CD4-positive, CD25-positive, alpha-beta regulatory T cell (primary cell): ENCODE data around the gene DDX53. TPM values are rescaled to one million over a fixed set of nuclear protein-coding genes. Genes with fewer than 3 reads are reported as not detected.

ENCODE experiments used
- ATAC-seq, 2 donors: fragments of 150-1000 bp; cut with Tn5 transposase; one replicate each; pipeline ENCODE4 v1.10.0; 2021; ENCODE audit warnings: low read depth in 2 of 2, moderate number of reproducible peaks in 2 of 2, moderate library complexity in 1 of 2
- DNase-seq, 3 donors: peaks; one replicate each; pipeline versions ENCODE4 v3.0.0 to v3.0.0-alpha.2; 2012 to 2022; ENCODE audit warnings: mixed read lengths in 1 of 3
- H3K27ac ChIP-seq: one replicate; pipeline ENCODE4 v1.7.0; 2013; ENCODE audit warnings: mild to moderate bottlenecking, low read length; ENCODE audit not compliant: insufficient read depth, poor library complexity, severe bottlenecking
- H3K27me3 ChIP-seq: one replicate; pipeline ENCODE4 v1.7.0; 2013; ENCODE audit warnings: low read length; ENCODE audit not compliant: control insufficient read depth, insufficient read depth
- H3K36me3 ChIP-seq: one replicate; pipeline ENCODE4 v1.7.0; 2013; ENCODE audit warnings: mild to moderate bottlenecking, low read length, moderate library complexity; ENCODE audit not compliant: control insufficient read depth, insufficient read depth
- H3K4me1 ChIP-seq: 2 replicates; pipeline ENCODE4 v1.7.0; 2013; ENCODE audit warnings: mild to moderate bottlenecking, low read length; ENCODE audit not compliant: insufficient read depth, control insufficient read depth, poor library complexity, severe bottlenecking
- H3K4me3 ChIP-seq: one replicate; pipeline ENCODE4 v1.7.0; 2013; ENCODE audit warnings: low read depth, mild to moderate bottlenecking, low read length, moderate library complexity
- H3K9me3 ChIP-seq, 2 experiments: 1 replicate in 1 of 2; 2 replicates in 1 of 2; pipeline ENCODE4 v1.7.0; 2013; ENCODE audit warnings: low read length in 2 of 2, mild to moderate bottlenecking in 1 of 2, moderate library complexity in 1 of 2; ENCODE audit not compliant: control insufficient read depth in 2 of 2
- H3K27ac Mint-ChIP-seq, 3 donors: one replicate each; pipeline ENCODE4 v1.8.0; 2020 to 2022; ENCODE audit warnings: mild to moderate bottlenecking in 3 of 3, mixed read lengths in 3 of 3, moderate library complexity in 2 of 3
- H3K27me3 Mint-ChIP-seq: one replicate; pipeline ENCODE4 v1.8.0; 2022; ENCODE audit warnings: mild to moderate bottlenecking, mixed read lengths
- H3K36me3 Mint-ChIP-seq: one replicate; pipeline ENCODE4 v1.8.0; 2020; ENCODE audit warnings: mixed read lengths
- H3K4me1 Mint-ChIP-seq, 4 donors: one replicate each; pipeline ENCODE4 v1.8.0; 2020 to 2022; ENCODE audit warnings: mixed read lengths in 4 of 4, mild to moderate bottlenecking in 1 of 4
- H3K4me3 Mint-ChIP-seq, 4 donors: one replicate each; pipeline ENCODE4 v1.8.0; 2020 to 2022; ENCODE audit warnings: mild to moderate bottlenecking in 4 of 4, mixed read lengths in 4 of 4, moderate library complexity in 3 of 4
- H3K9me3 Mint-ChIP-seq, 7 donors: one replicate each; pipeline ENCODE4 v1.8.0; 2020 to 2022; ENCODE audit warnings: mixed read lengths in 7 of 7, mild to moderate bottlenecking in 3 of 7, moderate library complexity in 2 of 7
- polyA plus RNA-seq, 4 donors: library from polyadenylated mRNA; unstranded; fragments of 300-500 nt; fragmentation: Illumina TruSeq; gene quantifications; one replicate each; pipeline ENCODE4 v1.2.3, GENCODE V29; 2021
- total RNA-seq: library from RNA; stranded (reverse); gene quantifications from one replicate; pipeline ENCODE4 v1.2.3, GENCODE V29; 2022

The DDX53 gene
- total and polyA plus RNA-seq, 5 donors from 2014 or later: not detected

DNA sequence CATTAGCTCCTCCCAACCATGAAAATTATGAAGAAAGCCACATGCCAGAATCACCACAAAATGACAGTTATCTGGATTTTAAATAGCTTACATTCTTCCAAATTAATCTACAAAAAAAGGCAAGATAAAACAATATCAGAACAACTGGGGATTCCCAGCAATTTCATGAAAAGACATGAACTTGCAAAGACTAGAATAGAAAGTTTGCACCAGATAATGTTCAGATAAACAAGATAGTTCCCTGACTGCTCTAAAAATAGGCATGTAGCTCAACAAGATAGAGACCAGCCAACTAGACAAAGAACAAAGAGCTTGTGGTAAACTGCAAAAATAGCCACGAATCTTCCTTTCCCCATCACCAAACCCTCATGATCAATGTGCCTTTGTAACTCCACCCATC lies 30.3 kb upstream of the DDX53 start:
- Mint-ChIP-seq H3K9me3 (peaks cover 0 to 6% (median 0%) of the 10 kb centered on the region in 7 donors), H3K4me3 (no peak overlapping the region), H3K27ac (no peak overlapping the region), H3K36me3 (no peaks in the 10 kb centered on the region), H3K27me3 (no peaks in the 10 kb centered on the region), H3K4me1 (no peaks in the 10 kb centered on the region)
- DNase-seq: no peak
- no peaks in the 10 kb centered on the region for H3K27me3 ChIP-seq
- H3K9me3 ChIP-seq: no peaks in the 10 kb centered on the region
- H3K4me3 ChIP-seq: no peak overlapping the region
- ATAC-seq: no peak
- H3K36me3 ChIP-seq: no peaks in the 10 kb centered on the region
- no peaks in the 10 kb centered on the region for H3K4me1 ChIP-seq
- no peak overlapping the region for H3K27ac ChIP-seq

DNA sequence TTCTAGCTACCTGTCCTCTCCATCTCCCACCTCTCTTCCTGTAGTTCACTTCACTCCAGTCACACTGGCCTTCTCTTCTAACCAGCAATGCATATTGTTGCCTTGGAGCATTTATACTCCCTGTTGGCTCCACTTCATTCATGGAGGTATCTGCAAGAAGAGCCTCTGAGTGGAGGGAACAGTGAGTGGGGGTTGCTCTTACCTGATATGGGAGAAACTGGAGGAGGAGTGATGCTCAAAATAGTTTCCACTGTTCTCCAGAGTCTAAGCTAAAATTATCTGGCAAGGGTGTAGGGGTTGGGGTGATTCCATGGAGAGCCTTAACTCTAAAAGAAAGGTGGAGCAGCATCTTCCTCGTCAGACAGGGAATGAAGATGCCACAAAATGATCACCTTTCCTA lies 28.9 kb upstream of the DDX53 start:
- no peak for ATAC-seq
- no peaks in the 10 kb centered on the region for H3K4me1 ChIP-seq
- no peak overlapping the region for H3K27ac ChIP-seq
- Mint-ChIP-seq H3K9me3 (peaks cover 0 to 8% (median 0%) of the 10 kb centered on the region in 7 donors), H3K27ac (no peak overlapping the region), H3K36me3 (no peaks in the 10 kb centered on the region), H3K4me1 (no peaks in the 10 kb centered on the region), H3K4me3 (no peak overlapping the region), H3K27me3 (no peaks in the 10 kb centered on the region)
- no peaks in the 10 kb centered on the region for H3K36me3 ChIP-seq
- H3K27me3 ChIP-seq: no peaks in the 10 kb centered on the region
- no peak for DNase-seq
- no peak overlapping the region for H3K4me3 ChIP-seq
- no peaks in the 10 kb centered on the region for H3K9me3 ChIP-seq

DNA sequence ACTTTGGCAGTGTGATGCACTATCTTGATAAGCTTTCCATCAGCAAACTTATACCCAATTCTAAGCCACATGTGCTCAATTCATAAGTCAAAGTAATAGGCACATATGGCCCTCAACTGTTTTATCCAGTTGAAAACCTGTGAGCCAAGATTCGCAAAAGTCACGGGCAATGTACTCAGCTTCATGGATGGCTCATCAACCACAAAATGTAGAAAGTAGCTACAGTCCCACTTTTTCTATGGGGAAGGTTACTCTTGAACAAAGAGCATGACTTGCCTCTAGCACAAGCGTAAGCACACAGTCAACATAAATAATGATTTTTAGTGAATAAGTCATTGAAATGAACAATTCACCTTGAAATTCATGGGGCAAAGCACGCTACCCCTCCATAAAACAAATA lies 25.1 kb upstream of the DDX53 start:
- no peaks in the 10 kb centered on the region for H3K36me3 Mint-ChIP-seq
- Histone ChIP-seq H3K9me3 (no peaks in the 10 kb centered on the region), H3K27me3 (no peaks in the 10 kb centered on the region), H3K4me3 (no peak overlapping the region), H3K27ac (no peak overlapping the region), H3K4me1 (no peaks in the 10 kb centered on the region), H3K36me3 (no peaks in the 10 kb centered on the region)
- no peak overlapping the region for H3K27ac Mint-ChIP-seq
- no peak for ATAC-seq
- no peaks in the 10 kb centered on the region for H3K27me3 Mint-ChIP-seq
- no peaks in the 10 kb centered on the region for H3K4me1 Mint-ChIP-seq
- no peak for DNase-seq
- H3K9me3 Mint-ChIP-seq: peaks cover 0 to 8% (median 0%) of the 10 kb centered on the region in 7 donors
- no peak overlapping the region for H3K4me3 Mint-ChIP-seq

DNA sequence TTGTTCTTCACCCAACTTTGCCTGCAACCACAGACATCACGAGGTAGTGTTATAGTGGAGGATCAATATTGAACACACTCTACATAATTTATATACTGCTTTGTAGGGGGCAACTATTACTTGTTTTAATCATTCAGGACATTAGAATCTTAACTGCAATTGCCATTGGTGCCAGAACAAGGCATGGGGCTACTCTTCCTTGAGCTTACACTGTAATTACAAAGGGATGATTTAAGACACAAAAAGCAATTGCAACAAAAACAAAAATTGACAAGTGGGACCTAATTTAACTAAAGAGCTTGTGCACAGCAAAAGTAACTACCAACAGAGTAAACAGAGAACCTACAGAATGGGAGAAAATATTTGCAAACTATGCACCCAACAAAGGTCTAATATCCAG lies 24.0 kb upstream of the DDX53 start:
- no peaks in the 10 kb centered on the region for H3K4me1 ChIP-seq
- Mint-ChIP-seq H3K36me3 (no peaks in the 10 kb centered on the region), H3K9me3 (peaks cover 0 to 4% (median 0%) of the 10 kb centered on the region in 7 donors), H3K4me3 (no peak overlapping the region), H3K27me3 (no peaks in the 10 kb centered on the region), H3K27ac (no peak overlapping the region), H3K4me1 (no peaks in the 10 kb centered on the region)
- no peak overlapping the region for H3K27ac ChIP-seq
- no peaks in the 10 kb centered on the region for H3K9me3 ChIP-seq
- H3K36me3 ChIP-seq: no peaks in the 10 kb centered on the region
- DNase-seq (no peak), ATAC-seq (no peak)
- H3K27me3 ChIP-seq: no peaks in the 10 kb centered on the region
- no peak overlapping the region for H3K4me3 ChIP-seq

DNA sequence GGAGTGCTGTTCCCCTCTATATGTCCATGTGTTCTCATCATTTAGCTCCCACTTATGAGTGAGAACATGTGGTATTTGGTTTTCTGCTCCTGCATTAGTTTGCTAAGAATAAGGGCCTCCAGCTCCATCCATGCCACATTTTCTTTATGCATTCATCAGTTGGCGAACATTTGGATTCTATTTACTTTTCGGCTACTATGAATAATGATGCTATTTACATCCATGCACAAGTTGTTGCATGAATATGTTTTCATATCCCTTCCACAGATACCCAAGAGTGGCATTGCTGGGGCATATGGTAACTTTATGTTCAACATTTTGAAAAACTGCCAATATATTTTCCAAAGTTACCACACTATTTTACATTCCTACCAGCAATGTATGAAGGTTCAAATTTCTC lies 13.8 kb upstream of the DDX53 start:
- peaks cover 0 to 4% (median 0%) of the 10 kb centered on the region in 7 donors for H3K9me3 Mint-ChIP-seq
- Histone ChIP-seq H3K36me3 (no peaks in the 10 kb centered on the region), H3K27ac (no peak overlapping the region), H3K4me1 (no peaks in the 10 kb centered on the region), H3K9me3 (no peaks in the 10 kb centered on the region), H3K4me3 (no peak overlapping the region), H3K27me3 (no peaks in the 10 kb centered on the region)
- no peaks in the 10 kb centered on the region for H3K36me3 Mint-ChIP-seq
- H3K27ac Mint-ChIP-seq: no peak overlapping the region
- ATAC-seq (no peak), DNase-seq (no peak)
- no peaks in the 10 kb centered on the region for H3K4me1 Mint-ChIP-seq
- H3K27me3 Mint-ChIP-seq: no peaks in the 10 kb centered on the region
- H3K4me3 Mint-ChIP-seq: no peak overlapping the region

DNA sequence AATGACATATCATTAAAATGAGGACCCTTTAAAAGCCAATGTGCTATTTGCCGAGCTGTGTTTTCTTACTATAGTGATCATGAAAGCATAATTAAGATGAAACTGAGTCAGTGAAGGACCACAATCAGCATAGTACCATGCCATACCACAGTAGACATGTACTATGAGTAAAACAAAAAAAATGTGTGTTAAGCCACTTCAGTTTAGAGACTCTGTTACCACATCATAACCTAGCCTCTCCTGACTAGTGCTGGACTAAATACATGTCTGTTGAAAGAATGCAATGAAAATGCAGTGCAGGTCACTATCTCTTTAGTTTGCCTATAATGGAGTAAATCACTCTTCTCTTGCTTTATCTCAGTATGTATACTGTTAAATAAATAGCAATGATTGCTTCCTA lies 12.3 kb upstream of the DDX53 start:
- Histone ChIP-seq H3K4me1 (no peaks in the 10 kb centered on the region), H3K27ac (no peak overlapping the region), H3K4me3 (no peak overlapping the region), H3K27me3 (no peaks in the 10 kb centered on the region), H3K9me3 (no peaks in the 10 kb centered on the region), H3K36me3 (no peaks in the 10 kb centered on the region)
- Mint-ChIP-seq H3K36me3 (no peaks in the 10 kb centered on the region), H3K4me3 (no peak overlapping the region), H3K27ac (no peak overlapping the region), H3K9me3 (peaks cover 0 to 4% (median 0%) of the 10 kb centered on the region in 7 donors), H3K27me3 (no peaks in the 10 kb centered on the region), H3K4me1 (no peaks in the 10 kb centered on the region)
- DNase-seq: no peak
- no peak for ATAC-seq

DNA sequence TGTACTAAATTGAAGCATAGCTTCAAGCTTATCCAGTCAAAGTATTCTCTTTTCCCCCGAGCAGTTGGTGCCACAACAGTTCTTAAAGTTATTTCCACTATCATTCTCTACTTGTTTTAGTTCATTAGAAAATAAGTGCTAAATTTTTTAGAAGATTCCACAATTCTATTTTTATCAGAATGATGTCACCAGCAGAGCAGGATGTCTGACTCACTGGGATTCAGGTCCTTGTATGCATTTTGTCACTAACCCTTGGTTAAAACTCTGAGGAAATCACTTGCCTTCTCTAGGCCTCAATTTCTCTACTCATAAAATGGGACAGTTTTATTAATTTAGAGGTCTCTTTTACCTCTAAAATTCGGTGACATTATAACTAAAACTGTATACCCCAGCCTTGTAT lies 3.4 kb downstream of the DDX53 start:
- Mint-ChIP-seq H3K27ac (no peak overlapping the region), H3K27me3 (no peaks in the 10 kb centered on the region), H3K36me3 (no peaks in the 10 kb centered on the region), H3K4me1 (no peaks in the 10 kb centered on the region), H3K4me3 (no peak overlapping the region), H3K9me3 (peaks cover 0 to 3% (median 0%) of the 10 kb centered on the region in 7 donors)
- H3K4me1 ChIP-seq: no peaks in the 10 kb centered on the region
- H3K9me3 ChIP-seq: no peaks in the 10 kb centered on the region
- DNase-seq: no peak
- no peak overlapping the region for H3K4me3 ChIP-seq
- no peak overlapping the region for H3K27ac ChIP-seq
- no peaks in the 10 kb centered on the region for H3K36me3 ChIP-seq
- no peaks in the 10 kb centered on the region for H3K27me3 ChIP-seq
- no peak for ATAC-seq

DNA sequence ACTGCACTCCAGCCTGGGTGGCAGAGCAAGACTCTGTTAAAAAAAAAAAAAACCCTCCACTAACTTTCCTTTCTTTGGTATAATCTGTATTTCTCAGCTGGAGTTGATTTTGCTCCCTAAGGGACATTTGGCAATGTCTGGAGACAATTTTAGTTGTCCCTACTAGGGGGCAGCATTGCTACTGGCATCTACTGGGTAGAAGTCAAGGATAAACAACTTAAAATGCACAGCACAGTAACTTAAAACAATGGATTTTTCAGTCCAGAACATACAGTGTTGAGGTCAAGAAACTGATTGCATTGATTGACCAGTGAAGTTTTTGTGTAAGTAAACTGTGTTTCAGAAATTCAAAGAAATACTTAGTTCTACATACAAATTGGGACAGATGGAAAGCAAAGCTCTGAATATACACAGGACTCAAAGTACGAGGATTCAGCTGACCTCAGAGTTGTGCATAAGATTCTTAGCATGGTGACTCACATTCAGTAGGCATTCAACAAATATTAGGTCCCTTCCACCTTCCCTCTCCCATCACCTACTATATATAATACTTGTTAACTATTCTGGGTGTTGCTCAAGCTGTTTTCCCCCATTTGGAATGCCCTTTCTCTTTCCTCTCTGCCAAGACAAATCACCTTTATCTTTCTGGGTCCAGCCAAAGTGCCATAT lies 8.8 kb downstream of the DDX53 start:
- Histone ChIP-seq H3K4me3 (no peak overlapping the region), H3K9me3 (no peaks in the 10 kb centered on the region), H3K4me1 (no peaks in the 10 kb centered on the region), H3K27ac (no peak overlapping the region), H3K27me3 (no peaks in the 10 kb centered on the region), H3K36me3 (no peaks in the 10 kb centered on the region)
- peaks cover 0 to 2% (median 0%) of the 10 kb centered on the region in 7 donors for H3K9me3 Mint-ChIP-seq
- H3K36me3 Mint-ChIP-seq: no peaks in the 10 kb centered on the region
- H3K27me3 Mint-ChIP-seq: no peaks in the 10 kb centered on the region
- no peak overlapping the region for H3K27ac Mint-ChIP-seq
- no peak for DNase-seq
- ATAC-seq: no peak
- no peaks in the 10 kb centered on the region for H3K4me1 Mint-ChIP-seq
- H3K4me3 Mint-ChIP-seq: no peak overlapping the region
